Measurements from ENCODE around the gene PCDHGA8.
"Not testable (repeated sequence)": the region's sequence is repeated elsewhere in the genome, so short reads cannot be mapped to it uniquely, and the experiment has no call there.

Gene PCDHGA8

DNA sequence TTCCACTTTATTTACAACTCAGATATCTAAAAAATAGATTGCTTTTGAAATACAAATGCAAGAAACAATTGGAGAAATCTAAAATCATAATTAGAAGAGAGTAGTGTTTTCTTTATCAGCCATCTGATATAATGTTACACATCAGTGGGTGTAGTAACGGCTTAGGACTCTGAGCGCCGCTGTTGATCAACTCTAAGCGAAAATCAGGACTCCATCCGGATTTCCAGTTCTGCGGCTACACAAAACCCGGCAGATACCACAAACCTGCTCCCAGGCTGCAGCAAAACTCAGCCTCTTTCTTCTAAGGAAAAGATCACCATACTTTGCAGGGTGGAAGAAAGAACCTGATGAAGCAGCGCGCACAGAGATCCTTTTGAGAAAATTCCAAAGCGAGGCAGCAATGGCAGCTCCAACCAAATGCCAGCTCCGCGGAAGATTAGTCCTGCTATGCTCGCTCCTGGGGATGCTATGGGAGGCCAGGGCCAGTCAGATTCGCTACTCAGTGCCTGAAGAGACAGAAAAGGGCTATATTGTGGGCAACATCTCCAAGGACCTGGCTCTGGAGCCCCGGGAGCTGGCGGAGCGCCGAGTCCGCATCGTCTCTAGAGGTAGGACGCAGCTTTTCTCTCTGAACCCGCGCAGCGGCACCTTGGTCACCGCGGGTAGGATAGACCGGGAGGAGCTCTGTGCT lies 10.3 kb downstream of the PCDHGA8 start, which contains the start of gene PCDHGA9:
TSS of gene PCDHGA9 (plus strand) at position 226 of the 691 bp plus-strand sequence. CDS start at position 401, 175 bp downstream.
- DNase-seq (ENCODE audit: low read depth in 2 of 2) = no peak

DNA sequence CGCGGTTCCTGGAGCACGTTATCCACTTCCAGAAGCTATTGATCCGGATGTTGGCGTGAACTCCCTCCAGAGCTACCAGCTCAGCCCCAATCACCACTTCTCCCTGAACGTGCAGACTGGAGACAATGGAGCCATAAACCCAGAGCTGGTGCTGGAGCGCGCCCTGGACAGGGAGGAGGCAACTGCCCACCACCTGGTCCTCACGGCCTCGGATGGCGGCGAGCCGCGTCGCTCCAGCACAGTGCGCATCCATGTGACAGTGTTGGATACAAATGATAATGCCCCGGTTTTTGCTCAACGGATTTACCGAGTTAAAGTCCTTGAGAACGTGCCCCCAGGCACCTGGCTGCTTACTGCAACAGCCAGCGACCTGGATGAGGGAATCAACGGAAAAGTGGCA lies 11.0 kb downstream of the PCDHGA8 start:
- no peak for DNase-seq (ENCODE audit: low read depth in 2 of 2)

DNA sequence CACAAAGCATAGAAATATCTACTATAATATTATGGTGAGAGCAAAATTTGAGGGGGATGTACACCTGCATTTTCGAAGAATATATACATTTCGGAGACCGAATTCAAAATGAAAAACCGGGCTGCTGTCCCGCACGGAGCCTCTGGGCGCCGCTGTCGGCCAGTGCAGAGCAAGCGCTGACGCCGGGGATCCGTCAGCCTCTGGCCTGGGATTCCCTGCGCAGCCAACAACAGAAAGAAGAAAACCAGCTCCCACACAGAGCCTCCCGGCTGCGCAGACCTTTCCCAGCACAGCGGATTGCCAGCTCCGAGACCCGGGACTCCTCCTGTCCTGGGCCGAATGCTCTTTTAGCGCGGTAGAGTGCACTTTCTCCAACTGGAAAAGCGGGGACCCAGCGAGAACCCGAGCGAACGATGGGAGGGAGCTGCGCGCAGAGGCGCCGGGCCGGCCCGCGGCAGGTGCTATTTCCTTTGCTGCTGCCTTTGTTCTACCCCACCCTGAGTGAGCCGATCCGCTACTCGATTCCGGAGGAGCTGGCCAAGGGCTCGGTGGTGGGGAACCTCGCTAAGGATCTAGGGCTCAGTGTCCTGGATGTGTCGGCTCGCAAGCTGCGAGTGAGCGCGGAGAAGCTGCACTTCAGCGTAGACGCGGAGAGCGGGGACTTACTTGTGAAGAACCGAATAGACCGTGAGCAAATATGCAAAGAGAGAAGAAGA lies 15.5 kb downstream of the PCDHGA8 start, which contains the start of gene PCDHGB6:
TSS of gene PCDHGB6 (plus strand) at position 232 of the 716 bp plus-strand sequence. CDS start at position 414, 182 bp downstream.
- peak in 1 of 2 donors; percentile 22 for DNase-seq (ENCODE audit: low read depth in 2 of 2)

DNA sequence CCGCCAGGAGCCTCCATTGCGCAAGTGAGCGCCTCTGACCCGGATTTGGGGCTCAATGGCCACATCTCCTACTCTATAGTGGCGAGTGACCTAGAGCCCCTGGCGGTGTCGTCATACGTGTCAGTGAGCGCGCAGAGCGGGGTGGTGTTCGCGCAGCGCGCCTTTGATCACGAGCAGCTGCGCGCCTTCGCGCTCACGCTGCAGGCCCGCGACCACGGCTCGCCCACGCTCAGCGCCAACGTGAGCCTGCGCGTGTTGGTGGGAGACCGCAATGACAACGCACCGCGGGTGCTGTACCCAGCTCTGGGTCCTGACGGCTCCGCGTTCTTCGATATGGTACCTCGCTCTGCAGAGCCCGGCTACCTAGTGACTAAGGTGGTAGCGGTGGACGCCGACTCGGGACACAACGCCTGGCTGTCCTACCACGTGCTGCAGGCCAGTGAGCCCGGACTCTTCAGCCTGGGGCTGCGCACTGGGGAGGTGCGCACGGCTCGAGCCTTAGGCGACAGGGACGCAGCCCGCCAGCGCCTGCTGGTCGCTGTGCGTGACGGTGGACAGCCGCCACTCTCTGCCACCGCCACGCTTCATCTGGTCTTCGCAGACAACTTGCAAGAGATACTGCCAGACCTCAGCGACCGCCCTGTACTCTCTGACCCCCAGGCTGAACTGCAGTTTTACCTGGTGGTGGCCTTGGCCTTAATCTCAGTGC lies 17.3 kb downstream of the PCDHGA8 start:
- DNase-seq (ENCODE audit: low read depth in 2 of 2) = no peak

DNA sequence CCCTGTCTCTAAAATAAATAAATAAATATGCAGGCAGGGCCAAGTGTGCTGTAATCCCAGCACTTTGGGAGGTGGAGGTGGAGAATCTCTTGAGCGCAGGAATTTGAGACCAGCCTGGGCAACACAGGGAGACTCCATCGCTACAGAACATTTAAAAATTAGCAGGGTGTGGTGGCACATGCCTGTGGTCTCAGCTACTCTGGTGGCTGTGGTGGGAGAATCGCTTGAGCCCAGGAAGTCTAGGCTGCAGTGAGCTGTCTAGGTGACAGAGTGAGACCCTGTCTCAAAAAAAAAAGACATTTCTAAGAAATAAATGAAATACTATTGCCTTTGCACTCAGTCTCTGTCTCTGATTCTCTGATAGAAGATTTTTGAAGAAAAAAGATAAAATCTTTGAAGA lies 19.1 kb downstream of the PCDHGA8 start:
- DNase-seq (ENCODE audit: low read depth in 2 of 2) = no peak

DNA sequence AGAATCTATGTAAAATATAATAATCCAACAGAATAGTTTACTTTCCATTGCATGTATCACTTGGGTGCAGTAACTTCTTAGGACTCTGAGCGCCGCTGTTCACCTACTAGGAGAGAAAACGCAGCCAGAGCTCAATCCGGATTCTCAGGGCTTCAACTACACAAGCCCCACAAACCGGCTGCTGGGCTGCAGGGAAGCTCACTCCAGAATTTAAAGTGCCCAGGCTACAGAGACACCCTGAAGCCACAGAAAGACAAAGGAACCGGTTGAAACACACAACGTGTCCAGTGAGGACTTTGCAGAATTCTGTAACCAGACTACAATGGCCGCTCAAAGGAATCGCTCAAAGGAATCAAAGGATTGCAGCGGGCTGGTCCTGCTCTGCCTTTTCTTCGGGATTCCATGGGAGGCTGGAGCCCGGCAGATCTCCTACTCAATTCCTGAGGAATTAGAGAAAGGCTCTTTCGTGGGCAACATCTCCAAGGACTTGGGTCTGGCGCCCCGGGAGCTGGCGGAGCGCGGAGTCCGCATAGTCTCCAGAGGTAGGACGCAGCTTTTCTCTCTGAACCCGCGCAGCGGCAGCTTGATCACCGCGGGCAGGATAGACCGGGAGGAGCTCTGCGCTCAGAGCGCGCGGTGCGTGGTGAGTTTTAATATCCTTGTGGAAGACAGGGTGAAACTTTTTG lies 20.6 kb downstream of the PCDHGA8 start, which contains the start of gene PCDHGA10:
TSS of gene PCDHGA10 (plus strand) at position 134 of the 686 bp plus-strand sequence. CDS start at position 323, 189 bp downstream.
- DNase-seq (ENCODE audit: low read depth in 2 of 2) = peak; percentile 31 to 39

DNA sequence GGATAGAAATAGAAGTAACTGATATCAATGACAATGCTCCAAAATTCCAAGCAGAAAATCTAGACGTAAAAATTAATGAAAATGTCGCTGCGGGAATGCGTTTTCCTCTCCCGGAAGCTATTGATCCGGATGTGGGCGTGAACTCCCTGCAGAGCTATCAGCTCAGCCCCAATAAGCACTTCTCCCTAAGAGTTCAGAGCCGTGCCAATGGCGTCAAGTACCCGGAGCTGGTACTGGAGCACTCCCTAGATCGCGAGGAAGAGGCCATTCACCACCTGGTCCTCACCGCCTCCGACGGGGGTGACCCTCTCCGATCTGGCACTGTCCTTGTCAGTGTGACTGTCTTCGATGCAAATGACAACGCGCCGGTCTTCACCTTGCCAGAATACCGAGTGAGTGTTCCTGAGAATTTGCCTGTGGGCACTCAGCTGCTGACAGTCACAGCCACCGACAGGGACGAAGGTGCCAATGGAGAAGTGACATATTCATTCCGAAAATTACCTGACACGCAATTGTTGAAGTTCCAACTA lies 21.2 kb downstream of the PCDHGA8 start:
- no peak for DNase-seq (ENCODE audit: low read depth in 2 of 2)

DNA sequence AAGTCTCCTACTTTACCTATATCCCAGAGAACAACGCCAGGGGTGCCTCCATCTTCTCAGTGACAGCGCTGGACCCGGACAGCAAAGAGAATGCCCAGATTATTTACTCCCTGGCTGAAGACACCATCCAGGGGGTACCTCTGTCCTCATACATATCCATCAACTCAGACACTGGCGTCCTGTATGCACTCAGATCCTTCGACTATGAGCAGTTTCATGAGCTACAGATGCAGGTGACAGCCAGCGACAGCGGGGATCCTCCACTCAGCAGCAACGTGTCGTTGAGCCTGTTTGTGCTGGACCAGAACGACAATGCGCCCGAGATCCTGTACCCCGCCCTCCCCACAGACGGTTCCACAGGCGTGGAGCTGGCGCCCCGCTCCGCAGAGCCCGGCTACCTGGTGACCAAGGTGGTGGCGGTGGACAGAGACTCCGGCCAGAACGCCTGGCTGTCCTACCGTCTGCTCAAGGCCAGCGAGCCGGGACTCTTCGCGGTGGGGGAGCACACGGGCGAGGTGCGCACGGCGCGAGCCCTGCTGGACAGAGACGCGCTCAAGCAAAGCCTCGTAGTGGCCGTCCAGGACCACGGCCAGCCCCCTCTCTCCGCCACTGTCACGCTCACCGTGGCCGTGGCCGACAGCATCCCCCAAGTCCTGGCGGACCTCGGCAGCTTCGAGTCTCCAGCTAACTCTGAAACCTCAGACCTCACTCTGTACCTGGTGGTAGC lies 22.3 kb downstream of the PCDHGA8 start:
- not testable (repeated sequence) for DNase-seq (ENCODE audit: low read depth in 2 of 2)

DNA sequence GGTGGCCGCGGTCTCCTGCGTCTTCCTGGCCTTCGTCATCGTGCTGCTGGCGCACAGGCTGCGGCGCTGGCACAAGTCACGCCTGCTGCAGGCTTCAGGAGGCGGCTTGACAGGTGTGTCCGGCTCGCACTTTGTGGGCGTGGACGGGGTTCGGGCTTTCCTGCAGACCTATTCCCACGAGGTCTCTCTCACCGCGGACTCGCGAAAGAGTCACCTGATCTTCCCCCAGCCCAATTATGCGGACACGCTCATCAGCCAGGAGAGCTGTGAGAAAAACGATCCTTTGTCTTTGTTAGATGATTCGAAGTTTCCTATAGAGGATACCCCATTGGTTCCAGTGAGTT lies 22.8 kb downstream of the PCDHGA8 start:
- DNase-seq (ENCODE audit: low read depth in 2 of 2) = not testable (repeated sequence)

DNA sequence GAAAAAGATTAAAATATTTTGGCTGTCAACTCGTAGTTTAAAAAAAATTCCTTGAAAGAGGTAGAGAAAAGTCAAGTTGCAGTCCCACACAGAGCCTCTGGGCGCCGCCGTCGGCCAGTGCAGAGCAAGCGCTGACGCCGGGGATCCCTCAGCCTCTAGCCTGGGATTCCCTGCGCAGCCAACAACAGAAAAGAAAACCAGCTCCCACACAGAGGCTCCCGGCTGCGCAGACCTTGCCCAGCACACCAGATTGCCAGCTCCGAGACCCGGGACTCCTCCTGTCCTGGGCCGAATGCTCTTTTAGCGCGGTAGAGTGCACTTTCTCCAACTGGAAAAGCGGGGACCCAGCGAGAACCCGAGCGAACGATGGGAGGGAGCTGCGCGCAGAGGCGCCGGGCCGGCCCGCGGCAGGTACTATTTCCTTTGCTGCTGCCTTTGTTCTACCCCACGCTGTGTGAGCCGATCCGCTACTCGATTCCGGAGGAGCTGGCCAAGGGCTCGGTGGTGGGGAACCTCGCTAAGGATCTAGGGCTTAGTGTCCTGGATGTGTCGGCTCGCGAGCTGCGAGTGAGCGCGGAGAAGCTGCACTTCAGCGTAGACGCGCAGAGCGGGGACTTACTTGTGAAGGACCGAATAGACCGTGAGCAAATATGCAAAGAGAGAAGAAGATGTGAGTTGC lies 25.2 kb downstream of the PCDHGA8 start, which contains the start of gene PCDHGB7:
TSS of gene PCDHGB7 (plus strand) at position 184 of the 679 bp plus-strand sequence. CDS start at position 367, 183 bp downstream.
- DNase-seq (ENCODE audit: low read depth in 2 of 2) = peak; percentile 35 to 39

DNA sequence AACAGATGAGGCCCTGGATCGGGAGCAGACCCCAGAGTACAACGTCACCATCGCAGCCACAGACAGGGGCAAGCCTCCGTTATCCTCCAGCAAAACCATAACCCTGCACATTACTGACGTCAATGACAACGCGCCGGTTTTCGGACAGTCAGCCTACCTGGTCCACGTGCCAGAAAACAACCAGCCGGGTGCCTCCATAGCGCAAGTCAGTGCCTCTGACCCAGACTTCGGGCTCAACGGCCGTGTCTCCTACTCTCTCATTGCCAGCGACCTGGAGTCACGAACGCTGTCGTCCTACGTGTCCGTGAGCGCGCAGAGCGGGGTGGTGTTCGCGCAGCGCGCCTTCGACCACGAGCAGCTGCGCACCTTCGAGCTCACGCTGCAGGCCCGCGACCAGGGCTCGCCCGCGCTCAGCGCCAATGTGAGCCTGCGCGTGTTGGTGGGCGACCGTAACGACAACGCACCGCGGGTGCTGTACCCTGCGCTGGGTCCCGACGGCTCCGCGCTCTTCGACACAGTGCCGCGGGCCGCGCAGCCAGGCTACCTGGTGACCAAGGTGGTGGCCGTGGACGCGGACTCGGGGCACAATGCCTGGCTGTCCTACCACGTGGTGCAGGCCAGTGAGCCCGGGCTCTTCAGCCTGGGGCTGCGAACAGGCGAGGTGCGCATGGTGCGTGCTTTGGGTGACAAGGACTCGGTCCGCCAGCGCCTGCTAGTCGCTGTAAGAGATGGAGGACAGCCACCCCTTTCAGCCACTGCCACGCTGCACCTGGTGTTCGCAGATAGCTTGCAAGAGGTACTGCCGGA lies 26.8 kb downstream of the PCDHGA8 start:
- no peak for DNase-seq (ENCODE audit: low read depth in 2 of 2)

DNA sequence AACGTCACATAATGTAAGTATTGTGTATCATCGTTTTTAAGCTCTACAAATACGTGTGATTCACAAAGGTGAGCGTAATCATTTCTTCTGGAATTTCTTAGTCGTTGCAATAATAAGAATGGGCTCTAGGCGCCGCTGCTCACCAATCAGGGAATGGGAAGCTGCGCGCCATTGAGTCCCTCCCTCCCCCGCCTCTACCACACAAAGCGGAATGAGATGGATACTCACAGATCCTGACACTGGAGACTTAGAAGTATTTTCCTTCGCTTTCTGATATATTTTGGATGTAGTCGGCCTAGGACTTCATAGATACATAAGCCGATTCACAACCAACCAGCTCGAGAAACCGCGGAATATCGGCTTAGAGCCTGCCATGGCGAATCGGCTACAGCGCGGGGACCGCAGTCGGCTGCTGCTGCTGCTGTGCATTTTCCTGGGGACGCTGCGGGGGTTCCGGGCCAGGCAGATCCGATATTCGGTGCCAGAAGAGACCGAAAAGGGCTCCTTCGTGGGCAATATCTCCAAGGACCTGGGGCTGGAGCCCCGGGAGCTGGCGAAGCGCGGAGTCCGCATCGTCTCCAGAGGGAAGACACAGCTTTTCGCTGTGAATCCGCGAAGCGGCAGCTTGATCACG lies 28.5 kb downstream of the PCDHGA8 start, which contains the start of gene PCDHGA11:
TSS of gene PCDHGA11 (plus strand) at position 197 of the 634 bp plus-strand sequence. CDS start at position 374, 177 bp downstream.
- peak in 1 of 2 donors; percentile 36 for DNase-seq (ENCODE audit: low read depth in 2 of 2)

DNA sequence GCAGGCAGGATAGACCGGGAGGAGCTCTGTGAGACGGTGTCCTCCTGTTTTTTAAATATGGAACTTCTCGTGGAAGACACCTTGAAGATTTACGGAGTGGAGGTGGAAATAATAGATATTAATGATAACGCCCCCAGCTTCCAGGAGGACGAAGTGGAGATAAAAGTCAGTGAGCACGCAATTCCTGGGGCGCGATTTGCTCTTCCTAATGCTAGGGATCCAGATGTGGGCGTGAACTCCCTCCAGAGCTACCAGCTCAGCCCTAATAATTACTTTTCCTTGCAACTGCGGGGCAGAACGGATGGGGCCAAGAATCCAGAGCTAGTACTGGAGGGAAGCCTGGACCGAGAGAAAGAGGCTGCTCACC lies 29.0 kb downstream of the PCDHGA8 start:
- DNase-seq (ENCODE audit: low read depth in 2 of 2) = no peak

DNA sequence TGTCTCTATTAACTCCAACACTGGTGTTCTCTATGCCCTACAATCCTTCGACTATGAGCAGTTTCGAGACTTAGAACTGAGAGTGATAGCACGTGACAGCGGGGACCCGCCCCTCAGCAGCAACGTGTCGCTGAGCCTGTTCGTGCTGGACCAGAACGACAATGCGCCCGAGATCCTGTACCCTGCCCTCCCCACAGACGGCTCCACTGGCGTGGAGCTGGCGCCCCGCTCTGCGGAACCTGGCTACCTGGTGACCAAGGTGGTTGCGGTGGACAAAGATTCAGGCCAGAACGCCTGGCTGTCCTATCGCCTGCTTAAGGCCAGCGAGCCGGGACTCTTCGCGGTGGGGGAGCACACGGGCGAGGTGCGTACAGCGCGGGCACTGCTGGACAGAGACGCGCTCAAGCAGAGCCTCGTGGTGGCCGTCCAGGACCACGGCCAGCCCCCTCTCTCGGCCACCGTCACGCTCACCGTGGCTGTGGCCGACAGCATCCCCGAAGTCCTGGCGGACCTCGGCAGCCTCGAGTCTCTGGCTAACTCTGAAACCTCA lies 30.4 kb downstream of the PCDHGA8 start:
- DNase-seq (ENCODE audit: low read depth in 2 of 2) = no peak

DNA sequence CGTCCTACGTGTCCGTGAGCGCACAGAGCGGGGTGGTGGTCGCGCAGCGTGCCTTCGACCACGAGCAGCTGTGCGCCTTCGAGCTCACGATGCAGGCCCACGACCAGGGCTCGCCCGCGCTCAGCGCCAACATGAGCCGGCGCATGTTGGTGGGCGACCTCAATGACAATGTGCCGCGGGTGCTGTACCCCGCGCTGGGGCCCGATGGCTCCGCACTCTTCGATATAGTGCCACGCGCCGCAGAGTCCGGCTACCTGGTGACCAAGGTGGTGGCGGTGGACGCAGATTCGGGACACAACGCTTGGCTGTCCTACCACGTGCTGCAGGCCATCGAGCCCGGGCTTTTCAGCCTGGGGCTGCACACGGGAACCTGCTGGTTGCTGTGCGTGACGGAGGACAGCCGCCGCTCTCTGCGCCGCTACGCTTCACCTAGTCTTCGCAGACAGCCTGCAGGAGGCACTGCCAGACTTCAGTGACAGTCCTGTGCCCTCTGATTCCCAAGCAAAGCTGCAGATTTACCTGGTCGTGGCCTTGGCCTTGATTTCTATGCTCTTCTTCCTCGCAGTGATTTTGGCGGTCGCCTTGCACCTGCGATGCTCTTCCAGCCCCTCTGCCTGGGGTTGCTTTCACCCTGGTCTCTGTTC lies 35.5 kb downstream of the PCDHGA8 start:
- no peak for DNase-seq (ENCODE audit: low read depth in 2 of 2)

DNA sequence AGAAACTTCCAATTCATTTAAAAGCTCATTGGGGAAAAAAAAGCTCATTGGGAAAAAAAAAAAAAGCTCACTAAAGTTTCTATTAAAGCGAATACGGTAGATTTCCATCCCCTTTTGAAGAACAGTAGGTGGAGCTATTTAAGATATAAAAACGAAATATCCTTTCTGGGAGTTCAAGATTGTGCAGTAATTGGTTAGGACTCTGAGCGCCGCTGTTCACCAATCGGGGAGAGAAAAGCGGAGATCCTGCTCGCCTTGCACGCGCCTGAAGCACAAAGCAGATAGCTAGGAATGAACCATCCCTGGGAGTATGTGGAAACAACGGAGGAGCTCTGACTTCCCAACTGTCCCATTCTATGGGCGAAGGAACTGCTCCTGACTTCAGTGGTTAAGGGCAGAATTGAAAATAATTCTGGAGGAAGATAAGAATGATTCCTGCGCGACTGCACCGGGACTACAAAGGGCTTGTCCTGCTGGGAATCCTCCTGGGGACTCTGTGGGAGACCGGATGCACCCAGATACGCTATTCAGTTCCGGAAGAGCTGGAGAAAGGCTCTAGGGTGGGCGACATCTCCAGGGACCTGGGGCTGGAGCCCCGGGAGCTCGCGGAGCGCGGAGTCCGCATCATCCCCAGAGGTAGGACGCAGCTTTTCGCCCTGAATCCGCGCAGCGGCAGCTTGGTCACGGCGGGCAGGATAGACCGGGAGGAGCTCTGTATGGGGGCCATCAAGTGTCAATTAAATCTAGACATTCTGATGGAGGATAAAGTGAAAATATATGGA lies 38.1 kb downstream of the PCDHGA8 start, which contains the start of gene PCDHGA12:
TSS of gene PCDHGA12 (plus strand) at position 176 of the 782 bp plus-strand sequence. CDS start at position 429, 253 bp downstream.
- peak in 1 of 2 donors; percentile 25 for DNase-seq (ENCODE audit: low read depth in 2 of 2)

DNA sequence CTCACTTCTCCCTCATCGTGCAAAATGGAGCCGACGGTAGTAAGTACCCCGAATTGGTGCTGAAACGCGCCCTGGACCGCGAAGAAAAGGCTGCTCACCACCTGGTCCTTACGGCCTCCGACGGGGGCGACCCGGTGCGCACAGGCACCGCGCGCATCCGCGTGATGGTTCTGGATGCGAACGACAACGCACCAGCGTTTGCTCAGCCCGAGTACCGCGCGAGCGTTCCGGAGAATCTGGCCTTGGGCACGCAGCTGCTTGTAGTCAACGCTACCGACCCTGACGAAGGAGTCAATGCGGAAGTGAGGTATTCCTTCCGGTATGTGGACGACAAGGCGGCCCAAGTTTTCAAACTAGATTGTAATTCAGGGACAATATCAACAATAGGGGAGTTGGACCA lies 38.9 kb downstream of the PCDHGA8 start:
- no peak for DNase-seq (ENCODE audit: low read depth in 2 of 2)

All from stimulated activated CD4-positive, alpha-beta T cell treated with anti-CD3 and anti-CD28 coated beads, Interleukin-15, amount 100 ng/mL, for 48 hours (primary cell).